Astrocyte (in vitro differentiated cells and primary cell): ENCODE data around the gene HBA1. TPM values are rescaled to one million over a fixed set of nuclear protein-coding genes. Genes with fewer than 3 reads are reported as not detected.
"Not testable (repeated sequence)": the region's sequence is repeated elsewhere in the genome, so short reads cannot be mapped to it uniquely, and the experiment has no call there.

Source experiments
- DNase-seq: peaks from one replicate; pipeline ENCODE4 v3.0.0-alpha.2; 2010; ENCODE audit warnings: low read depth
- FAIRE-seq: peaks from 2 replicates; lab custom pipeline; 2011; peaks lifted over from hg19 to GRCh38; lab: Jason Lieb, UNC
- H2AFZ ChIP-seq: 2 replicates; pipeline ENCODE4 v1.6.0; 2012; ENCODE audit warnings: low read depth, low read length, inconsistent platforms
- H3K27ac ChIP-seq: 2 replicates; pipeline ENCODE4 v1.5.1; 2011; ENCODE audit warnings: low read depth, low read length, inconsistent platforms
- H3K27me3 ChIP-seq: 2 replicates; pipeline ENCODE4 v1.6.0; 2011; ENCODE audit warnings: low read length, inconsistent platforms; ENCODE audit not compliant: insufficient read depth
- H3K36me3 ChIP-seq: 2 replicates; pipeline ENCODE4 v1.5.1; 2011; ENCODE audit warnings: low read length, inconsistent platforms; ENCODE audit not compliant: insufficient read depth
- H3K4me1 ChIP-seq: 2 replicates; pipeline ENCODE4 v1.5.1; 2011; ENCODE audit warnings: low read length, inconsistent platforms; ENCODE audit not compliant: insufficient read depth
- H3K4me2 ChIP-seq: 2 replicates; pipeline ENCODE4 v1.6.0; 2012; ENCODE audit warnings: low read length, inconsistent platforms
- H3K4me3 ChIP-seq: 2 replicates; pipeline ENCODE4 v1.5.1; 2011; ENCODE audit warnings: low read depth, mild to moderate bottlenecking, low read length, inconsistent platforms; ENCODE audit not compliant: insufficient read depth
- H3K79me2 ChIP-seq: 2 replicates; pipeline ENCODE4 v1.6.0; 2012; ENCODE audit warnings: mild to moderate bottlenecking, low read length, inconsistent platforms; ENCODE audit not compliant: insufficient read depth
- H3K9ac ChIP-seq: 2 replicates; pipeline ENCODE4 v1.6.0; 2012; ENCODE audit warnings: mild to moderate bottlenecking, low read length, inconsistent platforms
- H3K9me3 ChIP-seq: 2 replicates; pipeline ENCODE4 v1.5.1; 2012; ENCODE audit warnings: low read depth, mild to moderate bottlenecking, low read length, inconsistent platforms; ENCODE audit not compliant: insufficient read depth
- H4K20me1 ChIP-seq: 2 replicates; pipeline ENCODE4 v1.6.0; 2012; ENCODE audit warnings: low read length, inconsistent platforms; ENCODE audit not compliant: insufficient read depth
- H3K27ac Mint-ChIP-seq: one replicate; pipeline ENCODE4 v1.8.0; 2021; ENCODE audit warnings: mild to moderate bottlenecking, mixed read lengths; ENCODE audit not compliant: unreplicated experiment
- H3K27me3 Mint-ChIP-seq: one replicate; pipeline ENCODE4 v1.8.0; 2021; ENCODE audit warnings: low read depth, mixed read lengths; ENCODE audit not compliant: unreplicated experiment
- H3K36me3 Mint-ChIP-seq: one replicate; pipeline ENCODE4 v1.8.0; 2021; ENCODE audit warnings: low read depth, mixed read lengths; ENCODE audit not compliant: unreplicated experiment
- H3K4me1 Mint-ChIP-seq: one replicate; pipeline ENCODE4 v1.8.0; 2021; ENCODE audit warnings: low read depth, mixed read lengths; ENCODE audit not compliant: unreplicated experiment
- H3K4me3 Mint-ChIP-seq: one replicate; pipeline ENCODE4 v1.8.0; 2021; ENCODE audit warnings: mild to moderate bottlenecking, moderate library complexity, mixed read lengths; ENCODE audit not compliant: unreplicated experiment
- H3K9me3 Mint-ChIP-seq: one replicate; pipeline ENCODE4 v1.8.0; 2021; ENCODE audit warnings: mild to moderate bottlenecking, mixed read lengths; ENCODE audit not compliant: unreplicated experiment
- CTCF ChIP-seq: IDR thresholded peaks from 2 replicates; pipeline ENCODE4 v1.5.1; 2011; ENCODE audit warnings: low read depth, mild to moderate bottlenecking, inconsistent platforms, low read length, moderate library complexity; ENCODE audit not compliant: insufficient read depth
- EZH2 ChIP-seq: IDR thresholded peaks from 2 replicates; pipeline ENCODE4 v1.6.1; 2012; ENCODE audit warnings: mild to moderate bottlenecking, low read length, inconsistent platforms; ENCODE audit not compliant: insufficient read depth
- total RNA-seq: library from RNA; stranded (reverse); gene quantifications from 2 replicates; pipeline ENCODE4 v1.2.1, GENCODE V29; 2021

HBA1 gene
- total RNA-seq, 1 donor from 2014 or later, result not detected

- Mint-ChIP-seq H3K9me3 (no peaks in the 10 kb centered on the region), H3K27ac (no peak overlapping the region), H3K4me3 (no peak overlapping the region), H3K4me1 (peaks cover 9% of the 10 kb centered on the region), H3K36me3 (no peaks in the 10 kb centered on the region), H3K27me3 (peaks cover 32% of the 10 kb centered on the region)
- Histone ChIP-seq H3K9ac (no peak overlapping the region), H3K4me2 (peak overlapping the region; percentile 49), H3K27ac (no peak overlapping the region), H3K36me3 (no peaks in the 10 kb centered on the region), H4K20me1 (no peaks in the 10 kb centered on the region), H3K4me3 (no peak overlapping the region), H3K9me3 (no peaks in the 10 kb centered on the region), H3K4me1 (peaks cover 7% of the 10 kb centered on the region), H2AFZ (peak overlapping the region; percentile 7), H3K79me2 (no peaks in the 10 kb centered on the region), H3K27me3 (peaks cover 6% of the 10 kb centered on the region)
- no peak for TF ChIP-seq EZH2
- TF ChIP-seq CTCF, result no peak
- no peak for FAIRE-seq
- DNase-seq, result peak; percentile 17
Measured at GRCh38 chr16:149024-149660, 27.3 kb upstream of the HBA1 start.

- TF ChIP-seq CTCF, result no peak
- TF ChIP-seq EZH2, result no peak
- H3K9me3 ChIP-seq, result no peaks in the 10 kb centered on the region
- FAIRE-seq (no peak), DNase-seq (no peak)
- no peaks in the 10 kb centered on the region for H3K36me3 ChIP-seq
- H3K9ac ChIP-seq, result no peak within 1 kb of the TSS
- Mint-ChIP-seq H3K4me3 (no peak within 1 kb of the TSS), H3K27ac (no peak within 1 kb of the TSS), H3K27me3 (peaks cover 38% of the 10 kb centered on the region), H3K4me1 (peaks cover 12% of the 10 kb centered on the region), H3K36me3 (peaks cover 3% of the 10 kb centered on the region), H3K9me3 (peaks cover 2% of the 10 kb centered on the region)
- H2AFZ ChIP-seq, result no peak within 1 kb of the TSS
- peaks cover 14% of the 10 kb centered on the region for H3K4me1 ChIP-seq
- H3K27ac ChIP-seq, result no peak within 1 kb of the TSS
- no peaks in the 10 kb centered on the region for H3K79me2 ChIP-seq
- no peaks in the 10 kb centered on the region for H4K20me1 ChIP-seq
- no peak within 1 kb of the TSS for H3K4me2 ChIP-seq
- H3K27me3 ChIP-seq, result peaks cover 12% of the 10 kb centered on the region
- no peak within 1 kb of the TSS for H3K4me3 ChIP-seq
Measured at GRCh38 chr16:152141-153128, 24.0 kb upstream of the HBA1 start, which contains the start of gene HBZ. Gene HBZ (plus strand): TSS chr16:152644. CDS start chr16:152910, 266 bp downstream.

- not testable (repeated sequence) for FAIRE-seq, H3K27ac Mint-ChIP-seq, H3K4me3 Mint-ChIP-seq
Measured at GRCh38 chr16:153129-153521, 23.4 kb upstream of the HBA1 start.

GRCh38 chr16:153550-154216, 22.8 kb upstream of the HBA1 start:
- FAIRE-seq, H3K9ac ChIP-seq, H3K4me3 Mint-ChIP-seq, H3K4me2 ChIP-seq, H3K79me2 ChIP-seq, DNase-seq, H3K9me3 ChIP-seq, H4K20me1 ChIP-seq, H3K27ac ChIP-seq, H3K36me3 ChIP-seq, H3K27ac Mint-ChIP-seq, H2AFZ ChIP-seq, H3K36me3 Mint-ChIP-seq, H3K9me3 Mint-ChIP-seq, H3K4me3 ChIP-seq: not testable (repeated sequence)
- peaks cover 44% of the 10 kb centered on the region for H3K27me3 Mint-ChIP-seq
- H3K4me1 ChIP-seq, result peaks cover 13% of the 10 kb centered on the region
- H3K27me3 ChIP-seq, result peaks cover 18% of the 10 kb centered on the region
- H3K4me1 Mint-ChIP-seq, result peaks cover 11% of the 10 kb centered on the region

More at GRCh38 chr16:153129-153521, 23.4 kb upstream of the HBA1 start:
- H4K20me1 ChIP-seq, H3K27ac ChIP-seq, H3K9me3 Mint-ChIP-seq, H3K4me2 ChIP-seq, H2AFZ ChIP-seq, H3K79me2 ChIP-seq, H3K9me3 ChIP-seq, DNase-seq, H3K4me3 ChIP-seq, H3K36me3 ChIP-seq, H3K36me3 Mint-ChIP-seq, H3K9ac ChIP-seq: not testable (repeated sequence)
- peaks cover 14% of the 10 kb centered on the region for H3K27me3 ChIP-seq
- H3K4me1 ChIP-seq, result peaks cover 14% of the 10 kb centered on the region
- peaks cover 12% of the 10 kb centered on the region for H3K4me1 Mint-ChIP-seq
- H3K27me3 Mint-ChIP-seq, result peaks cover 45% of the 10 kb centered on the region
